GM13977 (cell line): ENCODE data around the gene THSD4.

Experiments
- DNase-seq: peaks from one replicate; pipeline ENCODE4 v3.0.0; 2012; ENCODE audit warnings: low spot score
- CTCF ChIP-seq: IDR thresholded peaks from 2 replicates; pipeline ENCODE4 v1.5.1; 2012; ENCODE audit warnings: mild to moderate bottlenecking, control low read depth; ENCODE audit not compliant: insufficient read depth; ENCODE audit errors: extremely low read depth, missing control alignments
- in situ Hi-C: fragments of 300-500 bp; cut with MboI; formaldehyde crosslinking; loops from one replicate; pipeline ENCODE4 v1.12.0; 2022; ENCODE audit warnings: low sequenced_read_pairs, low pct_unique_long_range_greater_than_20kb, mixed read lengths, inconsistent platforms; ENCODE audit not compliant: unreplicated experiment

Gene THSD4

GRCh38 chr15:71131601-71132362 lies 16.5 kb downstream of the THSD4 start:
- no peak for TF ChIP-seq CTCF
- DNase-seq = no peak
- in situ Hi-C loops = no loop called here

GRCh38 chr15:71133747-71134472 lies 18.6 kb downstream of the THSD4 start:
- in situ Hi-C loops = no loop called here
- DNase-seq = no peak

GRCh38 chr15:71136159-71136783 lies 21.0 kb downstream of the THSD4 start:
- in situ Hi-C loops = no loop called here
- no peak for TF ChIP-seq CTCF
- DNase-seq = no peak

More at GRCh38 chr15:71133747-71134472, 18.6 kb downstream of the THSD4 start:
- TF ChIP-seq CTCF = no peak

- DNase-seq = no peak
- no peak for TF ChIP-seq CTCF
- in situ Hi-C loops = no loop called here
These were observed 21.7 kb downstream of the THSD4 start for GRCh38 chr15:71136793-71137518.

GRCh38 chr15:71138473-71138872 lies 23.2 kb downstream of the THSD4 start:
- in situ Hi-C loops = no loop called here
- no peak for TF ChIP-seq CTCF
- no peak for DNase-seq

- in situ Hi-C loops = no loop called here
- no peak for DNase-seq
- TF ChIP-seq CTCF = no peak
These were observed 24.0 kb downstream of the THSD4 start for GRCh38 chr15:71139241-71139640.
